Measurements from ENCODE around the gene GSTK1. TPM values are rescaled to one million over a fixed set of nuclear protein-coding genes. Genes with fewer than 3 reads are reported as not detected.
A peak's percentile ranks its signal among the peaks of the same experiment; 100 is the strongest.

The GSTK1 gene
- total and polyA plus RNA-seq, 9 of the 15 experiments (the other 6 are each of a cell fraction or from before 2014, with no cell fraction given), result 155 to 441 (median 233) TPM

DNA sequence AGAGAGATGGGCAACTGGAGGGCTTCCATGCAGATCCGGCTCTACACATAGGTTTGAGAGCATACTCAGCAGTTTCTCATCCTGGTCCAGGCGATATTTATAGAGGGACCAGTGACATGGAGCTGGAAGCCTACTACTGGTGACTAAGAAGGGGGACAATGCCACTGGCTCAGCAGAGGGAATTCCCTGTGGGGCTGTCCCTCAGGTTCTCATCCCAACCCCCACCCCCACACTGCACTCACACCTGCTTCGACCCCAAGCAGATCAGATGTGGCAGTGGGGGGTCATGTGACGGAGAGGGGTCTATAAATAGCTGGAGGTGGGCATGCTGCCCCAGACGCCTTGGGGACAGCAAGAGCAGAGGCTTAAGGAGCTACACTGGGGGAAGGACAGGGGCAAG, 52.5 kb downstream of the GSTK1 start, which contains the start of gene CLCN1:
TSS of gene CLCN1 (plus strand) at position 336 of the 400 bp plus-strand sequence. CDS start 102 bp downstream, outside the sequence.
- H3K9me3 ChIP-seq (replicated peaks; ENCODE audit: control insufficient read depth, insufficient read depth, low read depth, low read length), result no peaks in the 10 kb centered on the region
- CTCF ChIA-PET (ENCODE audit: low intra/inter-chr PET ratio), result interaction anchor here (0.6 kb wide), 1 partner anchor 94 kb away, joined by 3 read pairs; no protein-coding TSS in a partner anchor
- H3K27me3 ChIP-seq (ENCODE audit: control insufficient read depth in 2 of 2, insufficient read depth in 2 of 2, low read length in 2 of 2), result peaks cover 31 to 49% of the 10 kb centered on the region in 2 experiments; a peak in 4 of 5 replicates
- intact Hi-C loops (cut with micrococcal nuclease) (no loop called here), in situ Hi-C loops (cut with MboI) (no loop called here)
- WGBS (ENCODE audit: insufficient coverage, low coverage, missing lambda C conversion rate), result 4% methylated on average over 5 of the region's 5 CpGs
- no peaks in the 10 kb centered on the region for H3K4me1 ChIP-seq (replicated peaks in 1 of 2; ENCODE audit: control insufficient read depth in 2 of 2, insufficient read depth in 2 of 2, low read length in 2 of 2)
- no peaks in the 10 kb centered on the region for H4K20me1 ChIP-seq (replicated peaks; ENCODE audit: control insufficient read depth, insufficient read depth, low read length)
- H3K36me3 ChIP-seq (ENCODE audit: control insufficient read depth, insufficient read depth, low read length), result no peaks in the 10 kb centered on the region
- DNase-seq (ENCODE audit: extremely low read depth in 1 of 4, low spot score in 3 of 4) (no peak), FAIRE-seq (no peak), ATAC-seq (no peak)
- no peak within 1 kb of the TSS for H3K4me3 ChIP-seq
- H3K9me1 ChIP-seq (ENCODE audit: control insufficient read depth, insufficient read depth, low read length), result no peaks in the 10 kb centered on the region
- no TSS peak for BruUV-seq (replicated peaks)
- no peak within 1 kb of the TSS for H2AFZ ChIP-seq (ENCODE audit: low read depth, low read length)
- POLR2A ChIA-PET, result interaction anchor here (0.6 to 1.4 kb wide), 6 partner anchors 9 to 267 kb away, joined by 3 to 4 read pairs (median 4); no protein-coding TSS in a partner anchor
- TF ChIP-seq C11orf30 (IDR thresholded peaks at IDR 0.05; ENCODE audit: low read depth), result peak; percentile 10; the same call in 1 of the 2 replicates
- TF ChIP-seq ZNF316 (IDR thresholded peaks at IDR 0.05), result peak; percentile 34; the same call in 1 of the 2 replicates
- no peak for TF ChIP-seq ATF1 (CRISPR knock-in tag; IDR thresholded peaks at IDR 0.05)
- no peak for TF ChIP-seq ATF1 (tag; IDR thresholded peaks at IDR 0.05)
- TF ChIP-seq, protein P1, sequence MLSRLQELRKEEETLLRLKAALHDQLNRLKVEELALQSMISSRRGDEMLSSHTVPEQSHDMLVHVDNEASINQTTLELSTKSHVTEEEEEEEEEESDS (CRISPR knock-in tag; IDR thresholded peaks at IDR 0.05), result no peak
- no peak within 1 kb of the TSS for H3K4me2 ChIP-seq (ENCODE audit: insufficient read depth, low read length)
- H3K9ac ChIP-seq (ENCODE audit: insufficient read depth in 1 of 2, low read depth in 2 of 2, low read length in 2 of 2), result no peak within 1 kb of the TSS; a peak in 1 of 4 replicates
- no peak within 1 kb of the TSS for H3K27ac ChIP-seq (ENCODE audit: extremely low read depth, low read depth, low read length)
- H3K79me2 ChIP-seq (ENCODE audit: control insufficient read depth, insufficient read depth, low read length), result no peaks in the 10 kb centered on the region

DNA sequence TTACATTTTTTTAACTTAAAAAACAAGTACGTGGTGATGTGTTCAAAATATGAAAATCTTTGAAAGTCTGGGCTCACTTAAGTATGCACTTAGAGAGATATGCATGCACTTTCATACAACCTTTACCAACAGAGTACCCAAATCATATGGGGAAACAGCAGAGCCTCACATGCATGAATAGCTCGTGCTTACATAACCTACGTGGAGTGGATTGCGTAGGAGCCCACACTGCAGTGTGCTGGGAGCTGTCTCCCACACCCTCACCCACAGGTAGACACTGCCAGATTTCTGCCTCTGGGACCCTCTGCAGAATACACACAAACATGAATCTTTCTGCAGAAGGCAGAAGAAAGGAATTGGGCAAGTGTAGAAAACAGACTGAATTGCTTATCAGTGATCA, 53.3 kb downstream of the GSTK1 start:
- H3K4me1 ChIP-seq (replicated peaks in 1 of 2; ENCODE audit: control insufficient read depth in 2 of 2, insufficient read depth in 2 of 2, low read length in 2 of 2), result no peaks in the 10 kb centered on the region
- BruUV-seq (replicated peaks), result no TSS peak
- intact Hi-C loops (cut with micrococcal nuclease), result no loop called here
- H3K27me3 ChIP-seq (ENCODE audit: control insufficient read depth in 2 of 2, insufficient read depth in 2 of 2, low read length in 2 of 2), result peaks cover 36 to 56% of the 10 kb centered on the region in 2 experiments; a peak in 4 of 5 replicates
- no peak overlapping the region for H3K4me3 ChIP-seq
- H3K9ac ChIP-seq (ENCODE audit: insufficient read depth in 1 of 2, low read depth in 2 of 2, low read length in 2 of 2), result no peak overlapping the region
- WGBS (ENCODE audit: insufficient coverage, low coverage, missing lambda C conversion rate), result 10% methylated on average over 4 of the region's 4 CpGs
- H3K36me3 ChIP-seq (ENCODE audit: control insufficient read depth, insufficient read depth, low read length), result no peaks in the 10 kb centered on the region
- H4K20me1 ChIP-seq (replicated peaks; ENCODE audit: control insufficient read depth, insufficient read depth, low read length), result no peaks in the 10 kb centered on the region
- DNase-seq (ENCODE audit: extremely low read depth in 1 of 4, low spot score in 3 of 4) (no peak), ATAC-seq (no peak), FAIRE-seq (no peak)
- H3K27ac ChIP-seq (ENCODE audit: extremely low read depth, low read depth, low read length), result no peak overlapping the region
- no peaks in the 10 kb centered on the region for H3K9me3 ChIP-seq (replicated peaks; ENCODE audit: control insufficient read depth, insufficient read depth, low read depth, low read length)
- no peaks in the 10 kb centered on the region for H3K9me1 ChIP-seq (ENCODE audit: control insufficient read depth, insufficient read depth, low read length)
- H3K4me2 ChIP-seq (ENCODE audit: insufficient read depth, low read length), result no peak overlapping the region
- CTCF ChIA-PET (ENCODE audit: low intra/inter-chr PET ratio), result no interaction called here
- TF ChIP-seq, protein P2, sequence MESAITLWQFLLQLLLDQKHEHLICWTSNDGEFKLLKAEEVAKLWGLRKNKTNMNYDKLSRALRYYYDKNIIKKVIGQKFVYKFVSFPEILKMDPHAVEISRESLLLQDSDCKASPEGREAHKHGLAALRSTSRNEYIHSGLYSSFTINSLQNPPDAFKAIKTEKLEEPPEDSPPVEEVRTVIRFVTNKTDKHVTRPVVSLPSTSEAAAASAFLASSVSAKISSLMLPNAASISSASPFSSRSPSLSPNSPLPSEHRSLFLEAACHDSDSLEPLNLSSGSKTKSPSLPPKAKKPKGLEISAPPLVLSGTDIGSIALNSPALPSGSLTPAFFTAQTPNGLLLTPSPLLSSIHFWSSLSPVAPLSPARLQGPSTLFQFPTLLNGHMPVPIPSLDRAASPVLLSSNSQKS (CRISPR knock-in tag; IDR thresholded peaks at IDR 0.05), result no peak
- TF ChIP-seq THRB (CRISPR knock-in tag; conservative IDR thresholded peaks at IDR 0.05) (no peak), ZNF668 (CRISPR knock-in tag; IDR thresholded peaks at IDR 0.05) (no peak), ZNF232 (CRISPR knock-in tag; IDR thresholded peaks at IDR 0.05) (no peak), RBM17 (IDR thresholded peaks at IDR 0.05; ENCODE audit: borderline replicate concordance, low read depth, low read length) (no peak)
- in situ Hi-C loops (cut with MboI), result no loop called here
- POLR2A ChIA-PET, result interaction anchor here (0.7 to 1.4 kb wide), 3 partner anchors 17 to 284 kb away, joined by 3 to 4 read pairs (median 4); no protein-coding TSS in a partner anchor
- H3K79me2 ChIP-seq (ENCODE audit: control insufficient read depth, insufficient read depth, low read length), result no peaks in the 10 kb centered on the region
- no peak overlapping the region for H2AFZ ChIP-seq (ENCODE audit: low read depth, low read length)

Data from K562 (cell line).